DND-41 (cell line): Measurements from ENCODE around the gene OGFOD2.

Source experiments
- ATAC-seq: fragments of 200-7000 bp; cut with Tn5 transposase; 3 replicates; pipeline ENCODE4 v1.9.1; 2021; ENCODE audit warnings: low read depth; ENCODE audit not compliant: insufficient read depth
- DNase-seq: peaks from one replicate; pipeline ENCODE4 v3.0.0-alpha.2; 2020
- H2AFZ ChIP-seq: 2 replicates; pipeline ENCODE4 v1.6.0; 2012; ENCODE audit warnings: low read depth, low read length
- H3K27ac ChIP-seq: 2 replicates; pipeline ENCODE4 v1.5.1; 2012; ENCODE audit warnings: low read length, inconsistent platforms
- H3K27me3 ChIP-seq: fragments of 200-600 bp; sonication (generic); 2 replicates; pipeline ENCODE4 v1.6.0; 2012; ENCODE audit warnings: low read length, mild to moderate bottlenecking, inconsistent platforms; ENCODE audit not compliant: insufficient read depth, poor library complexity
- H3K36me3 ChIP-seq: 2 replicates; pipeline ENCODE4 v1.5.1; 2012; ENCODE audit warnings: low read length, inconsistent platforms; ENCODE audit not compliant: insufficient read depth
- H3K4me1 ChIP-seq: 2 replicates; pipeline ENCODE4 v1.5.1; 2012; ENCODE audit warnings: mild to moderate bottlenecking, low read length; ENCODE audit not compliant: insufficient read depth
- H3K4me2 ChIP-seq: 2 replicates; pipeline ENCODE4 v1.6.0; 2012; ENCODE audit warnings: mild to moderate bottlenecking, moderate library complexity, low read length, inconsistent platforms; ENCODE audit not compliant: insufficient read depth
- H3K4me3 ChIP-seq, 2 experiments: fragments of 200-600 bp in 1 of 2; shearing (Covaris generic) in 1 of 2; 2 replicates each; pipeline ENCODE4 v1.5.1; 2012 to 2016; ENCODE audit warnings: inconsistent platforms in 2 of 2, low read length in 2 of 2, mild to moderate bottlenecking in 2 of 2, low read depth in 1 of 2, moderate library complexity in 1 of 2
- H3K79me2 ChIP-seq: 2 replicates; pipeline ENCODE4 v1.6.0; 2012; ENCODE audit warnings: low read length, inconsistent platforms; ENCODE audit not compliant: insufficient read depth
- H3K9ac ChIP-seq: 2 replicates; pipeline ENCODE4 v1.6.0; 2012; ENCODE audit warnings: low read depth, mild to moderate bottlenecking, inconsistent platforms, low read length, moderate library complexity
- H3K9me3 ChIP-seq: 2 replicates; pipeline ENCODE4 v1.5.1; 2012; ENCODE audit warnings: low read length, moderate library complexity, mild to moderate bottlenecking, inconsistent platforms; ENCODE audit not compliant: insufficient read depth, severe bottlenecking
- H4K20me1 ChIP-seq: 2 replicates; pipeline ENCODE4 v1.6.0; 2012; ENCODE audit warnings: low read length; ENCODE audit not compliant: insufficient read depth
- EZH2 ChIP-seq: IDR thresholded peaks from 3 replicates; pipeline ENCODE4 v1.6.1; 2012; ENCODE audit warnings: borderline replicate concordance, low read depth, mild to moderate bottlenecking, moderate library complexity, low read length, inconsistent platforms; ENCODE audit not compliant: severe bottlenecking
- TF ChIP-seq, protein P1 (sequence below): IDR thresholded peaks from 2 replicates; pipeline ENCODE4 v1.5.1; 2012; ENCODE audit warnings: borderline replicate concordance, low read length, moderate library complexity, mild to moderate bottlenecking; ENCODE audit not compliant: poor library complexity, severe bottlenecking; ENCODE audit errors: extremely low read depth

The OGFOD2 gene

GRCh38 chr12:122983789-122984515, 8.9 kb downstream of the OGFOD2 start:
- no peaks in the 10 kb centered on the region for H3K9me3 ChIP-seq
- peaks cover 25% of the 10 kb centered on the region for H3K36me3 ChIP-seq
- no peak for DNase-seq
- peaks cover 36% of the 10 kb centered on the region for H3K79me2 ChIP-seq
- no peak overlapping the region for H3K4me2 ChIP-seq
- no peak overlapping the region for H3K4me3 ChIP-seq
- no peaks in the 10 kb centered on the region for H3K27me3 ChIP-seq
- H3K9ac ChIP-seq, result no peak overlapping the region
- H2AFZ ChIP-seq, result no peak overlapping the region
- H4K20me1 ChIP-seq, result peaks cover 24% of the 10 kb centered on the region
- H3K4me1 ChIP-seq, result peaks cover 36% of the 10 kb centered on the region
- no peak for TF ChIP-seq EZH2
- TF ChIP-seq, protein P1, sequence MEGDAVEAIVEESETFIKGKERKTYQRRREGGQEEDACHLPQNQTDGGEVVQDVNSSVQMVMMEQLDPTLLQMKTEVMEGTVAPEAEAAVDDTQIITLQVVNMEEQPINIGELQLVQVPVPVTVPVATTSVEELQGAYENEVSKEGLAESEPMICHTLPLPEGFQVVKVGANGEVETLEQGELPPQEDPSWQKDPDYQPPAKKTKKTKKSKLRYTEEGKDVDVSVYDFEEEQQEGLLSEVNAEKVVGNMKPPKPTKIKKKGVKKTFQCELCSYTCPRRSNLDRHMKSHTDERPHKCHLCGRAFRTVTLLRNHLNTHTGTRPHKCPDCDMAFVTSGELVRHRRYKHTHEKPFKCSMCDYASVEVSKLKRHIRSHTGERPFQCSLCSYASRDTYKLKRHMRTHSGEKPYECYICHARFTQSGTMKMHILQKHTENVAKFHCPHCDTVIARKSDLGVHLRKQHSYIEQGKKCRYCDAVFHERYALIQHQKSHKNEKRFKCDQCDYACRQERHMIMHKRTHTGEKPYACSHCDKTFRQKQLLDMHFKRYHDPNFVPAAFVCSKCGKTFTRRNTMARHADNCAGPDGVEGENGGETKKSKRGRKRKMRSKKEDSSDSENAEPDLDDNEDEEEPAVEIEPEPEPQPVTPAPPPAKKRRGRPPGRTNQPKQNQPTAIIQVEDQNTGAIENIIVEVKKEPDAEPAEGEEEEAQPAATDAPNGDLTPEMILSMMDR, result no peak
- no peak overlapping the region for H3K27ac ChIP-seq
- ATAC-seq, result no peak

DNA sequence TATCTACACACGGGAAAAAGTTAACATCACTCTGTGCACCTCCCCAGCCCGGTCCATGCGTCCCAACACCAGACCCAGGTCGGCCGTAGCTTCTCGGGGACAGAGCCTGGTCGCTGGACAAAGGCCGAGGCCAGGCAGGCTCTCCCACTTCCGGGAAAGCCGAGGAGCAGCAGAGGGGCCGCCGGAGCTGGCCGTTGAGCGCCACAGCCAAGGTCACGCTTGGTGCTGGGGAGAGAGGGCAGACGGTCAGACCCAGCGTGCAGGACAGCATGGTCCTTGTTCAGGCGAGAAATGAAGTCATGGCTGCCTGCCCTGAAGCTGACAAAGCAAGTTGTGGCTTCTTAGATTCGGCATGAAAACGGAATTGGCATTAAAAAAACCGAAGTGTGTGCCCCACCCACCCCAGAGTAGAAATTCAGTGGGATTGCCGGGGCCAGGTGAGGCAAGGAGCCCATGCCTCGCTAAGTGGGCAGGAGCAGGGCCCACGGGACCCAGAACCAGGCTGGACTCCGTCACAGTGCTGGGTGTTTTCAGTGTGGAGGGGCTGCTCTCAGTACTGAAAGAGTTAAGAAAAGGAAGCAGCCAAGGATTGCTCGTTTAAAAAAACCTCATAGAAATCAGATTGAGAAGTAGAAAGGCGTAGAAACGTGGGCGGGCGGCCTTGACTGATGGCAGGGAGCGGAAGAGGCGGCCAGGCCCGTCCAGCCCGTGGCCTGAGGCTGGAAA, 9.7 kb downstream of the OGFOD2 start:
- Histone ChIP-seq H4K20me1 (peaks cover 24% of the 10 kb centered on the region), H2AFZ (no peak overlapping the region), H3K4me3 (no peak overlapping the region), H3K9ac (no peak overlapping the region), H3K4me1 (peaks cover 28% of the 10 kb centered on the region), H3K36me3 (peaks cover 23% of the 10 kb centered on the region), H3K4me2 (no peak overlapping the region), H3K79me2 (peaks cover 28% of the 10 kb centered on the region), H3K27me3 (no peaks in the 10 kb centered on the region), H3K27ac (no peak overlapping the region), H3K9me3 (no peaks in the 10 kb centered on the region)
- TF ChIP-seq EZH2, result no peak
- TF ChIP-seq, protein P1, result no peak
- ATAC-seq (no peak), DNase-seq (no peak)

- Histone ChIP-seq H4K20me1 (peaks cover 24% of the 10 kb centered on the region), H3K27me3 (no peaks in the 10 kb centered on the region), H3K4me2 (no peak overlapping the region), H3K27ac (no peak overlapping the region), H3K4me3 (no peak overlapping the region), H2AFZ (no peak overlapping the region), H3K9me3 (no peaks in the 10 kb centered on the region), H3K4me1 (peaks cover 23% of the 10 kb centered on the region), H3K36me3 (peaks cover 23% of the 10 kb centered on the region), H3K79me2 (peaks cover 20% of the 10 kb centered on the region), H3K9ac (no peak overlapping the region)
- no peak for ATAC-seq
- no peak for TF ChIP-seq EZH2
- TF ChIP-seq, protein P1, result no peak
- DNase-seq, result no peak
Measured at GRCh38 chr12:122985338-122986257, 10.6 kb downstream of the OGFOD2 start.
